GM19463 (cell line): ENCODE measurements around the gene TSSK6.

Experiments
- ATAC-seq: cut with Tn5 transposase; IDR thresholded peaks from one replicate; pipeline ENCODE4 v1.9.1; 2021; ENCODE audit warnings: mild to moderate bottlenecking, moderate library complexity; ENCODE audit not compliant: unreplicated experiment

Gene TSSK6

DNA sequence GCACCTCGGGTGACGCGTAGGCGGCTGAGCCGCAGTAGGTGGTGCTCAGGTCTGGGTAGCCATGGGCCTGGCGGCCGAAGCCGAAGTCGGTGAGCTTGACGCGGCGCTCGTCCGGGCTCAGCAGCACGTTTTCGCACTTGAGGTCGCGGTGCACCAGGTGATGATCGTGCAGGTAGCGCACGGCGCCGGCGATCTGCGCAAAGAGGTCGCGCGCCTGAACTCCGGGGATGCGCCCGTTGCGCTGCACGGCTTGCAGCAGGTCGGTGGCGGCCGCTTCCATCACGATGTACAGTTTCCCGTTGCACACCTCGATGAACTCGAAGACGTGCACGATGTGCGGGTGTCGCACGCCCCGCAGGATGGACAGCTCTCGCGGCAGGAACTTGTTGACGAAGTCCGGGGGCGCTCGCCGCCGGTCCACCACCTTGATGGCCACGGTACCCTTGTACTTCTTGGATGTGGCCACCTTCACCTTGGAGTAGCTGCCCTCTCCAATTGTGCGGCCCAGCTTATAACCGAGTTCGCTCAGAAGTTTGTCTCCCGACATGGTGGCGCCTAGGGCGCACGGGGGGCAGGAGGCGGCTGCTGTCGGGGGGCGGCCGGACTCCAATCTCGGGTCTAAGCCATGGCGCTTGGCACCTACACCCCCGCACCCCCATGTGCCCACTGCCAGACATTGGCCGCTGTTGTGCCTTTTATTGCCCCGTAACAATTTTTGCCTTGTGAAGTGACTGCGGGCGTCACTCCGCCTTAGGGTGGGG, at the start of gene TSSK6:
Gene TSSK6, minus strand, starts transcription at position 668 of the 761 bp plus-strand sequence. Its CDS starts 121 bp downstream, at position 547.
- no peak for ATAC-seq

DNA sequence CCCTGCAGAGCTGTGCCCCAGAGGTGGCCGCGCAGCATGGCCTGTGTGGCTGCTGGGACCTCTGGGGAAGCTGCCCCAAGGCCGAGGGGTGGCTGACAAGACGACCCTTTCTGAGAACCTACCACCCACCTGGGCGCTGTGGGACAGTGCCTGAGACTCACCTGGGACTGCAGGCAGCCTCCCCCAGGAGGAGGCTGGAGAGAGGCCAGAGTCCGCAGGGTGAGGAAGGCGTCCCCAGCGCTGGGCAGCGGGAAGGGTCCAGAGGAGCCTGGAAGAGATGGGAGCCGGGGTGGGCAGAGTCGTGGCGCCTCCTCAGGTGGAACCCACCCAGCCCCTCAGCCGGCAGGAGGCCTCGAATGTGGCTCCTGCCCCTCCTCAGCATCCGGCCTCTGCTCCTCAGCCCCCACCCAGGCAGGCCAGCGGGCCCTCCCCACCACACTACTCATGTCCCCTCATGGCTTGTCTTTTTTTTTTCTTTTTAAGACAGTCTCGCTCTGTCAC, 48.0 kb upstream of the TSSK6 start:
- ATAC-seq = no peak

DNA sequence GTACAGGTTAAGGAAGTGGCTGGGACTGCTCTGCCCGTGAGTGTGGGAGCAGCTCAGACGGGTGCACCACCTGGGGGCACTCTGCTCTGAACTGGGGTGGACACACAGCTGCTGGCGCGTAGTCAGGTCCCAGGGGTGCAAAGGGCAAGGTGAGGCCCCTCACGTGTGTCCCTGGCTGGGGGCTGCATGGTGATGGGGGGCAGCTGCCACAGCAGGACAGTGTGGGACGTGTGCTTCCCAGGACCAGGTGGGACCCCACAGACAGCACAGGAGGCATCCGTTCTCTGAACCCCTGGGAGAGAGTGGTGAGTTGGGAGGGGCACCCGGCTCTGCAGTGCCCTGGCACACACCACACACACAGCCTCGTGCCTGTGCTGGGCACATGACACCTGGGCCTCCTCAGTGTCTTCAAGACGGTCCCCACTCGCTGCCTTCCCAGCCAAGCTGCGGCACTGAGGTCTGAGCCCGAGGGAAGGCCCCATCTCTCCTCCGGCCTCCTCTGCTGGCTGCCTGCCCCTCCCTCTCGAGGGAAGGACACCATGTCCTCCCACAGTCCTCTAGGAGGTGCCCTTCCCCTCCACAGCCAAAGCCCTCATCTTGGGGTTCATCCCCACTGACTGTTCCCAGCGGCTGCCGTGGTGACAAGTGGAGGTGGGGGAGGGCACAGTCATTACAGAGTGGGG, 47.5 kb upstream of the TSSK6 start:
- no peak for ATAC-seq

DNA sequence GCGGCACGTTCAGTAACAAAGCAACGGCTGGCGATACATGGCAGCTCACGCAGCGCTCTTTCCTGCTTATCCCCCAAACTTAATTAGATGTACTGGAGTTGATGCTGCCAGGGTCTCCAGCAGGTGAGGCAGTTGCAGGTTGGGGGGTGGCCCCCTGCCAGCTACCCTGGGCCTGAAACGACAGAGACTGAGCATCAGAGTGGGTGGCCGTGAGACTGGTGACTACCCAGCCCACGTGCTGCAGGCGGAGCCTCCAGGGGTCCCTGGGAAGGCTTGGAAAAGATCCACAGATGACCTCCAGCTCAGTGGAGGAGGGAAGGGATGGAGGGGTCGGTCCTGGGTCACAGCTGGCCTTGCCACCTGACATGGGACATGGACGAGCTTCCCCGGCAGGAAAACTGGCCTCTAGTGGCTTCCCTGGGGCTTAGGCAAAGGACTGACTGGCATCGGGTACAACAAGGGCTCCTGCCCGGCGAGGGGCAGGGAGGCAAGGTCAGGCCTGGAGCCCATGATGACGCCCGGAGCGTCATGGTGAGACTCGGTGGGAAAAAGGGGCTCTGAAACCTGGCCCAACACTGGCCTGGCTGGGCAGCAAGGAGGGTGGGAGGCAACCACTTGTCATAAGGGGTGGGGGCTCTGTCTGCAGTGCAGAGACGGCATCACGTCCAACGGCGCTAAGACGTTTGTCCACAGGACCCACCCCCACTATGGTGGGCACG, 46.8 kb upstream of the TSSK6 start:
- ATAC-seq = no peak

DNA sequence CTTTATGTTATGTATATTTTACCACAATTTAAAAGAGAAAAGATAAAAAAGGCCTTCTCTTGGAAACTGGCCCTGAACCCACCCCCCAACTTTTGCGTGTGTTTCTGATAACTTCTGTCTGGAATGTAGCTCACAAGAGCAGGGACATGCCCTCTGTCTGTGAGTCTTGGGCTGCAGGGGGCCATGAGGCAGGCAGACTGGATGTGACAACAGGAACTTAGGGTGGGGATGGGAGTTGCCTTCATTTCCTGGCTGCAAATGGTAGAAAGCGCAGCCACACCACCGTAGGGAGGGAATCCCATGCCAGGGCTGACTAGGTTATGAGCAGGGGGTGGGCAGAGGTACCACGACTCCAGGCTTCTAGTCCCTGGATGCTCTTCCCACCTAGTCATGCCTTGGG, 44.6 kb upstream of the TSSK6 start:
- no peak for ATAC-seq

DNA sequence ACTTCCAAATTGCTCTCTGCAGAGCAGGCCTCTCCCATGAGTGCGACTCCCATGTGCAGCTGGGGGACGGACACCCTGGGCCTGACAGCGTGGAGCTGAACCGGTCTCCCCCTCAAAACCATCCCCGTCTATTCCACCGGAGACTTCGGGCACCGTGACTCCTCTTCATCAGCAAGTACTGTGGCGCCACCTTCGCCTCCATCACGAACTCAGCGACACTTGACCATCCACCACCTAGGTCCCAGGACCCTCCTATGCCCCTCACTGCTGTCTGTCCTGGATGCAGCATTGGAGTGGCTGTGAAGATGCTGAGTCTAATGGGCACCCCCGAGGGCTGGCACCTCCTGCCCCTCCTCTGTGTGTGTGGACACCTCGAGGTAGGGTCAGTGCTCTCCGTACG, 43.3 kb upstream of the TSSK6 start:
- no peak for ATAC-seq

DNA sequence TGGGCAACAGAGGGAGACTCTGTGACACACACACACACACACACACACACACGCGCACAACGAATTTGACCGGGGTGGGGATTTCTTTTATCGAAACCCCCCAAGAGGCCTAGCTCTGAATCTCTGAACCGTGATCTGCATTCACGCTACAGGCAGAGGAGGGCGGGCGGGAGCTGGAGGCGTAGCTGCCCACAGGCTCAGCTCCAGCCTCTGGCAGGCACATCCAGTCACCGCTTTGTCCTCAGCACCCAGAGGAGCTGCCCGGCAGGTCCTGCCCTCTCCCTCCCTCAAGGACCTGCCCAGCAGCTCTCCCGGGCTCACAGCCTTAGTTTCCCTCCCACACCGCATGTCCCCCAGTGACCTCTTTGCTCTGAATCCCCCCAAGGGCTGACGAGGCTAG, 42.7 kb upstream of the TSSK6 start:
- ATAC-seq = no peak

DNA sequence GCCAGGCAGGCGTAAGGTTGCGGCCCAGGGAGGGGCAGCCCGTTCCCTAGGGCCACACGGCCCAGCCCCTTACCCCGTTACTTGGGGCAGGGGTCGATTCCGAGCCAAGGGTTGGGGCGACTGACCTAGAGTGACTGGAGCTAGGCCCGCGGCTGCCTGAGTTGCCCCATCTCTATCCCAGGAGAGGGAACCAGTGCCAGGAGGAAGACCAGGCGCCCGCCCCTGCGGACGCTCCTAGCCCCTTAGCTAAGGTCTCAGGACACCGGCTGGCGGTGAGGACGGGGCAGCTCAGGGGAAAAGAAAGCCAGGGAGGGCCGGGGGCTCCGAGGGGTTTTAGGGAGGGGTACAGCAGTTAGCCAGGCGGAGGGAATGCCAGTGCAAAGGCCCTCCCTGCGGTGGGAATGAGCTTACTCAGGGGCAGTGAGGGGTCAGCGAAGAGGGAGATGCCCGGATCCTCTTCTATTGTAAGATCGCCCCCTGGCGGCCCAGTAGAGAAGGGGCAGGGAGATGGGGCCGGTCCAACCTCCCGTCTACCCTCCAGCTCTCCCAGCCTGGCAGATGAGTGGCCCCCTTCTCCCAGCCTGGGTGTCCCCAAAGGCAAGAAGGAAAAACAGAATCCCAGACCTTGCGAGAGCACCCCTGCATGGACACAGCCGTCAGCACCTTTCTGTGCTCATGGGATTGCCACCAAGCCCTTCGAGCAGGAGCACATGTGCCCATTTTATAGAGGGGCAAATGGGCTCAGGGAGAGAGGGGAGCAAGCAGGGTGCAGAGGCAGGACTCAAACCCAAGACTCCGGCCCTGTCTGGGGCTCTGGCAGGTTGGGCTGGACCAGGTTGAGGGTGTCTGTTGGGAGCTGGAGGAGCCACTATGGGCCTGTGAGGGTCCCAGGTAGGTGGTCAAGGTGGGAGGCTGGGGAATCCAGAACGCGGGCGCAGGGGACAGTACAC, 39.0 kb upstream of the TSSK6 start:
- ATAC-seq = no peak

DNA sequence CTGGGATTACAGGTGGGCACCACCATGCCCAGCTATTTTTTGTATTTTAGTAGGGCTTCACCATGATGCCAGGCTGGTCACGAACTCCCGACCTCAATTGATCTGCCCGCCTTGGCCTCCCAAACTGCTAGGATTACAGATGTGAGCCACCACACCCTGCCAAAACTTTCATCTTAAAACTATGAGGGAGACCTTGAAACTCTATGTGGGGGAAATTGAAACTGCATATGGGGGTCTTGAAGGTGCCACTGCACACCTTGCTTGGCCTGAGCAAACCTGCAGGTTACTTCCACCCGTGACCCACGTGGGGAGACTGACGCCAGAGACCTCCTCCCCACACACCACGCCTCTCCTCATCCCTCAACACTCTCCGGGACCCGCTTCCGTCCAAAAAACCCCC, 38.3 kb upstream of the TSSK6 start:
- ATAC-seq = no peak

DNA sequence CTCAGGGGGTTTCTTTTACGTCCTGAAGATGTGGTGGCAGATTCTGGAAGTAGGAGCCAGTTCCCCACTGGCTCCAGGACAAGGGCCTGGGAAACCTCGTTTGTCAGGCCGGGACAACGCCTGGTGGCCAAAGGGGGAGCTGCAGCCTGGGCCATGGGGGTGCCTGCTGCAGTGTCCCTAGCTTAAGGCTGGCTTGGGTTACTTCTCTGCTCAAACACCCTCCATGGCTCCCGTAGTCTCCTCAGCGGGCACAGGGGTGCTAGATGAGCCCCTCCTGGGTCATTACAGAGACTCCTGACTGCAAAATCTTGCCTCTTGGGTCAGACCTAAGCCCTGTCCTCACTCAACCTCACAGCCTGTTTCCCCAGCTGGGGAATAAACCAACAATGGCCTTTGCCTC, 37.5 kb upstream of the TSSK6 start:
- no peak for ATAC-seq

DNA sequence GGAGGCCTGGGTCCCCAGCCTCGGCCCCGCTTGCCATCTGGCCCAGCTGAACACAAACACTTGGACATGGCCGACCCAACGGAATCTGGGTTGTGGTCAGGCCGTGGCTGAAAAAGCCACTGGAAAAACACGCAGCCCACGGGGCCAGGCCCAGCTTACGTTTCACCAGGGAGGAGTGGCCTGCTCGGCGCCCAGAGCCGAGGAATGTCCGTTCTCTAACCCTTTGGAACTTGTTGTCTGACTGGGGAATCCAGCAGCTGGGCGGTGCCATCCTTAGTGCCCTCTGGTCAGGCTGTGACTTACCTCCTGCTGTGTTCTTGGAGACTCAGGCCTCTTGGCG, 36.5 kb upstream of the TSSK6 start:
- ATAC-seq = no peak

DNA sequence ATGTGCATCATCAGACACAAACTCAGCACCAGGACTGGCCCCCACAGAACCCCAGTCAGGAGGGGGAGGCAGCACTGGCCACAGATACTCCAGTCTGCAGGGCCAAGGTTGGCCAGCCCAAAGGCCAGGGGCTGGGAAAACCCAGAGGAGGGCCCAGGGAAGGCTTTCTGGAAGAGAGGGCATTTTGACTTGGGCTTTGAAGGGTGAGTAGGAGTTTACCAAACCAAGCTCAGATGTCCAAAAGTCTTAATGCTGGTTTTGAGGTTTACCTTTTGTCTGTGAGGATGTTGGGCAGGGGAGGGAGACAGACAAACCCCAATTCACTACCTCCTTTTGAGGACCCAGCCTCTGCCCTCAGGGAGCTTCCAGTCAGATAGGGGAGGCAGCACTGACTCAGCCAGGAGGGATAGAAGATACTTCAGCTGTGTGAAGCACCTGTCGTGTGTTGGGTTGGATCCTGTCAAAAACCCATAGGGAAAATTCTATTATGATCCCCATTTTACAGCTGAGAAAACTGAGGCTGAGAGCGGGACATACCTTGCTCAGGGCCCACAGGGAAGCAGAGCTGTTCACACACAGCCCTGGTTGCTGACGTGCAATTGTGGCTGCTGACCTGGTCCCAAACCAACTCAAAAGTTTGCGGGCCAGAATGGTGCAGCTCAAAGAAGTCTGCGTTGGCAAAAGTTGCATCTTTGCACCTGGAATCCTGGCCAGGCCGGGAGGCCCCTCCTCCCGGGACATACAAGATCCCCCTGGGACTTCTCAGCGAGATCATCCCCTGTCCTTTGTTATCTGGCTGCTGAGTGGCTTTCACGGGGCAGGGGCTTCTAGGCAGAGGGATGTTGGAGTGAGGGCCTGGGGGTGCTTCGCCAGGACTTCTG, 35.9 kb upstream of the TSSK6 start:
- no peak for ATAC-seq

DNA sequence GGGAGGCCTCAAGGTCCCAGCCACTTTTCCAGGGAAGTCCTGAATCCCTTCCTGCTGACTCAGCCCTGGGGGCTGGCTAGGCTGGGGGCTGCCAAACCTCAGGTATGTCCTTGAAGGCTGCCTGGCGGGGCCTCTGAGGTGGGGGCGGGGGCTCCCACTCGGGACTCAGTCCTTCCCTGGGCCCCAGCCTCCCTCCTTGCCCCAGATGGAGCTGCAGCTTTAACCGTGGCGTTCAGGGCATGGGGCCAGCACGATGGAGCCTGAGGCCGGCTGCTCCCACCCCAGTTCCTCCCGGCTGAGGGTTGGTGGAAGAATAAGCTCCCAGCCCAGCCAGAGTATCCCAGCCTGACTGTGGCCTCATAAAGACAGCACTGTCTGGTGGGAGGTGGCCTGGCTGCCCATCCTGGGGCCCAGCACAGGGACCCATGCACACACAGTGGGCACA, 35.2 kb upstream of the TSSK6 start:
- no peak for ATAC-seq

DNA sequence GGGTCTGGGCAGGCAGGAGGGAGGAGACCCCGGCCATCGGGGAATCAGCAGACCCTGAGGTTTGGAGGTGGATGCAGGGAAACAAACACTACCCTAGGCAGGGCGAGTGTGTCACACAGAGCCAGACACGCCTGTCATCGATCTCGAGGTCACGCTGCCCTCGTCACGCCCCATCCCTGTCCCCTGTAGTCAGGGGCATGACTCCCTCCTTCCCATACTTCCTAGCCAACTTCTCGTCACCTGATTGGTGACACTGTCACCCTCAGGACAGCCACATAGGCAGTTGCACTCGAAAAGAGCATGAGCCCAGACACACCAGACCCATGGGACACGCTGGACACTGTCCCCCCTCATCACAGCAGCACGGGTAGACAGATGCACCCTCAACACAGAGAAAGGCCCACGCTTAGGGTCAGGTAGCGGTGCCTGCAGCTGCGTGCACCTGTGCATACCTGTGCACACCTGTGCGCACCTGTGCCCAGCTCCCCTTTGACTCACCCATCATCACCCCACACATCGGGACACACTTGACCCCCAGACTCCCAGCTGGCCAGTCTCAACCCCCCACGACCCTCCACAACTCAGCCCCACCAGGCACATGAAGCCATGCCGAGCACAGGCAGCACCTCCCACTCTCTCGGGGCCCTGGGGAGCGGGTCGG, 34.6 kb upstream of the TSSK6 start:
- no peak for ATAC-seq

DNA sequence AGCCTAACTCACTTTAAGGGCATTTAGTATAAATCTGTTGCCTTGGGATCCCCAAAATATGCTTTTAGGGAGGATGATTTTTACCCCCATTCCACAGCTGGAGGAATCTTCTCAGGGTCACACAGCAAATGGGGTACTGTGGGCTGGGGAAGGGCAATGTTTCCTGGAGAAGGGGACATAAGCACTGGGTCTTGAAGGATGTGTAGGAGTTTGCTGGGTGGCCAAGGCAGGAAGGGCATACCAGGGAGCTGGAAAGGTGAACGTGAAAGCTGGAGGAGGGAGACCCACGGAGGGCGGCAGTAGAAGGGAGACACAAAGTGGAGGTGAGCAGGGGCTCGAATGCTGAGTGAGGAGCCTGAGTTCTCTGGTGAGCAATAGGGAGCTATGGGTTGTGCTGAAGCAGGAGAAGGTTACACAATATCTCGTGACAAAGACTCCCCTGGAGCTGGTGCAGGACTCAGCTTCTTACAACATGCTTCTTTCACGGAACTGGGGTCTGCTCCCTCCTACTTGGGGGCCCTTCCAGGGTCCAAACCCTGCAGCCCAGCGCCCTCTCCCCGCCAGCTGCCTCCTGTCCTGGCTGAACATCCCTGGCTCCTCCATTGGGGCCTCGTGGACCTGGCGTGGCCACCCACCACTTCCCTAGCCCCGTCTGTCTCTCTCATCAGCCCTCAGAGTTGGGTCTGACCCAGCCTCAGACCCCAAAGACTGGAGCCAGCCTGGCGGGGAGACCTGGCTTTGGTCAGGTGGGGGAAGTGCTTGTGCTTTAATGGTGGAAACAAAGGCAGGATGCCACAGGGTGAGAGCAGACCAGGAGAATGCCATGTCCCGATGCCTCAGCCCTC, 33.8 kb upstream of the TSSK6 start:
- no peak for ATAC-seq

DNA sequence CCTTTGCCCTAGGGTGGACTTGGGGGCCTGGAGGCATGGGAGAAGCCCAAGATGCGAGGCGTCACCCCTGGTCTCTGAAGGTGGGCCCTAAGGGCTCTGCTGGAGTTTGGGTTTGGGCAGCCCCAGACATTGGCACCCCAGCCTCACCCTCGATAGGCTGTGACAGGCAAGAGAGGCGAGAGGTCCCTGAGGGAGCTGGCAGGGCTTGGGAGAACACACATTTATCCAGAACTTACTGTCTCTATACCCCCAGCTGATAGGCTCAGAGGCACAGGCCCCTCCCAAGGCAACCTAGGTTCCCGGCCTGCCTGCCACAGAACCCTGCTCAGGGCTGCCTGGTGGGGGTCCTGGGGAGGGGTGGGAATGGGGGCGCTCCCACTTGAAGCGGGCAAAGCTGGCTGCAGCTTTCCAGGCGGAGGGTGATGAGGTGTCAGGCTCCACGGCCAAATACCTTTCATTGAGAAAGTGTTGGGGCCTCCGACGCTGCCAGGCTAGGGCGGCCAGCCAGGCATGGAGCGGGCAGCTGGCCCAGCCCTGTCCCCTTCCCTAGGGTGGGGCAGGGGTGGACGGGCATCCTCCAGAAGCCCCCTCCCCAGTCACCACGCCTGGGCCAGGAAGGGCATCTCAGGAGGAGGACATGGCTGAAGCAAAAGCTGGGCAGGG, 32.5 kb upstream of the TSSK6 start:
- ATAC-seq = no peak

DNA sequence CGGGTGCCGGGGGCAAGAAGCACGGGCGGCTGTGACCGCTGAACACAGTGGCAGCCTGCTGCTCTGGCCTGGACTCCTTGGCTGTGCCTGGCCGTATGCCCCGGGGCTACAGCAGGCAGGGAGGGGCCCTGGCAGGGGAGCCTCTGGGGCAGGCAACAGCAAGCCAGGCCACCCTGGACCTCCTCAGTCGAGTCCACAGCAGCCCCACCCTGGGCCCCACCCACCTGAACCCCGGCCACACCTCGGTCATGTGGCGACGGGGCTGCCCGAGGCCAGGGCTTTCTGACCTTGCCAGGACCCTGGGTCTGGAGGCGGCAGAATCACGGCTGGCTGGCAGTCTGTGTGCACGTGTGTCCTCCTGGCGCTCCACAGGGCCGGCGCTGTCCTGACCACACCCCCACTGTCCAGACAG, 31.4 kb upstream of the TSSK6 start:
- ATAC-seq = no peak

DNA sequence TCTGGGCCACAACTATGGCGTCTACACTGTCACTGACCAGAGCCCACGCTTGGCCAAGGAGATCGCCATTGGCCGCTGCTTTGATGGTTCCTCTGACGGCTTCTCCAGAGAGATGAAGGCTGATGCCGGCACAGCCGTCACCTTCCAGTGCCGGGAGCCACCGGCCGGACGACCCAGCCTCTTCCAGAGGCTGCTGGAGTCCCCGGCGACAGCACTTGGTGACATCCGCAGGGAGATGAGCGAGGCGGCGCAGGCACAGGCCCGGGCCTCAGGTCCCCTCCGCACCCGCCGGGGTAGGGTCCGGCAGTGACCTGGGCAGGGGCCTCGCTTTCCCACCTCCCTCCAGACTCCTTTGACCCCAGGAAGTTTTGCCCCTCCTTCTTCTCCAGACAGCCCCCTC, 30.4 kb upstream of the TSSK6 start:
- ATAC-seq = no peak
